HG03108 (cell line): ENCODE results near the gene GLUD2.
"Not testable (repeated sequence)": the region's sequence is repeated elsewhere in the genome, so short reads cannot be mapped to it uniquely, and the experiment has no call there.

ENCODE experiments used
- ATAC-seq: cut with Tn5 transposase; IDR thresholded peaks from one replicate; pipeline ENCODE4 v1.9.1; 2021; ENCODE audit warnings: moderate library complexity; ENCODE audit not compliant: unreplicated experiment

Gene GLUD2

GRCh38 chrX:121047441-121048419 lies at the start of gene GLUD2:
GLUD2 (plus strand) TSS chrX:121047610; CDS start chrX:121047685, 75 bp downstream.
- not testable (repeated sequence) for ATAC-seq

DNA sequence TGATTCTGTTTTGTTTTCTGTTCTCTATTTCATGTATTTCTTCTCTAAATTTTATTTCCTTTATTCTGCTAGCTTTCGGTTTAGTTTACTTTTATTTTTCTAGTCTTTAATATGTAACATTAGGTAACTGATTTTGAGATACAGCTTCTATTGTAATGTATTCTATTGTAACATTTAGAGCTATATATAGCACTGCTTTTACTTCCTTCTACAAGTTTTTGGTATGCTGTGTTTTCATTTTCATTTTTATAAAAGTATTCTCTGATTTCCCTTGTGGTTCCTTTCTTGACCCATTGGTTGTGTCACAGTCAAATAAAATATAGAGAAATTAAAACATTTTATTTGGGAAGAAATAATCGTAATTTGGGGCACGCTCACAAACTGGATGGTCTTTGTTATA lies 48.0 kb upstream of the GLUD2 start:
- ATAC-seq: no peak

GRCh38 chrX:121000589-121000988 lies 46.8 kb upstream of the GLUD2 start:
- ATAC-seq: no peak

GRCh38 chrX:121008920-121009319 lies 38.5 kb upstream of the GLUD2 start:
- no peak for ATAC-seq

- ATAC-seq: no peak
These were observed 37.6 kb upstream of the GLUD2 start for GRCh38 chrX:121009764-121010163.

GRCh38 chrX:121010218-121010617 lies 37.2 kb upstream of the GLUD2 start:
- no peak for ATAC-seq

DNA sequence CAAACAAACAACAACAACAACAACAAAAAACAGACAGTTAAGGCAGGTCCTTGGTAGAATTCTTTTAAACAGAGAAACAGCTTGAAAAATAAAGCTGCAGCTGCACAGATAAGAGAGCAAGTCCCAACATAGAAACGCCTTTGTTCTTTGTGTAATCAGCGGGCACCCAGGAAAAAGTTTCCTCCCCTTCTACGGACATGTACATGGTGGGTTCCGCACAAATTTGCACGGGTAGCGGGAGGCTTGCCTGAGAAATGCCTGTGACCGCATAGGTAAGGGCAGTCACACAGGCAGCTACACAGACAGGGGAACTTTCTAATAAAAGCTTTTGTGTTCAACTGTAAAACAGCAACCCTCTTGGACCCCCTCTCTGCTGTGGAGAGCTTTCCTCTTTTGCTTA lies 36.2 kb upstream of the GLUD2 start:
- ATAC-seq: no peak

DNA sequence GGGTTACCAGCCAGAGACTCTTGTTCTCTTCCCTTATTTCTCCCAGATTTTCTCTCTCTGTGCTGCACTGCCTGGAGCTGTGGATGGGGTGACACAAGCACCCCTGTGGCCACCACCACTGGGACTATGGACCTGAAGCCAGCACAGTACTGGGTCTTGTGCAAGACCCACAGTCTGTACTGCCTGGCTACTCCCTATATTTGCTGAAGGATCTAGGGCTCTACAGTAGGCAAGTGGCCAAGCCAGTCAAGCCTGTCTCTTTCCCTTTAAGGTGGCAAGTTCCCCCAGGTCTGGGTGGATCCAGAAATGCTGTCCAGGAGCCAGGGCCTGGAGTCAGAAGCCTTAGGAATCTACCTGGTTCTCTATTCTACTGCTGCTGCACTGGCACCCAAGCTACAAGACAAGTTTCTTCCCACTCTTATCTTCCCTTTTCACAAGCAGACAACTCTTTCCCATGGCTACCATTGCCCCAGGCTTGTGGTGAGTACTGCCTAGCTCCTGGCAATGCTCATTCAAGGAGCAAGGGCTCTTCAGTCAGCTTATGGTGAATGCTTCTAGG lies 33.4 kb upstream of the GLUD2 start:
- no peak for ATAC-seq

DNA sequence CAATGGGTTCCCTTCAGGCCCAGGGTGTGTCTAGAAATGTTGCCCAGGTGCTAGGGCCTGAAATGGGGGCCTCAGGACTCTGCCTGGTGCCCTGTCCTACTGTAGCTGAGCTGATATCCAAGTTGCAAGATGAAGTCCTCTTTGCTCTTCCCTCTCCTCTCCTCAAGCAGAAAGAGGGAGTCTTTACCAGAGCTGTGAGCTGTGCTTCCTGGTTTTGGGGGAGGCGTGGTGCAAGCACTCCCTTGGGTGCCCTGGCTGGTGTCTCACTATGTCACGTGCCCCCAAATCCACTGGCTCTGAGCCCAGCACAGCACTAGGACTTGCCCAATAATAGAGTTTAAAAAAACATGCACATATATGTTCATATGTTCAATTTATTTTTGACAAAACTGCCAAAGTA lies 32.6 kb upstream of the GLUD2 start:
- no peak for ATAC-seq

GRCh38 chrX:121028419-121028818 lies 19.0 kb upstream of the GLUD2 start:
- no peak for ATAC-seq

- ATAC-seq: no peak
These were observed 17.3 kb upstream of the GLUD2 start for GRCh38 chrX:121030083-121030482.

GRCh38 chrX:121032531-121032930 lies 14.9 kb upstream of the GLUD2 start:
- ATAC-seq: no peak

GRCh38 chrX:121036137-121036536 lies 11.3 kb upstream of the GLUD2 start:
- ATAC-seq: no peak

DNA sequence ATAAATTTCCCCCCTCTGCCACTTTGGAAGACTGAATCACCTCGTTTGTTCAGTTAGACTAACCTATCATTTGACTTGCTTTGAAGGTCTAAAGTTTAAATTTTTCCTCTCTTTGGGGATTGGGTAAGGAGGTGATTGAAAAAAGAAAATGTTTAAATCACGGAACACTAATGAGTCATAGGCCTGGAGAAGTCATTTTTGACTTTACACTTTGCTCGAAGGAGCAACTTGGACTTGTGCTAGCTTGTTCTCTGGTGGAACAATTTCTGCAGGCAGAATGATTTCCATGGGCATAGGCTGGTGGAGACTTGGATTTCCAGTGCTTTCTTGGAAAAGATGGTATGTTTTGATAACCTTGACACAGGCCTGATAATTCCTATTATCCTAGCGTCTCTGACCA lies 10.5 kb upstream of the GLUD2 start:
- no peak for ATAC-seq

DNA sequence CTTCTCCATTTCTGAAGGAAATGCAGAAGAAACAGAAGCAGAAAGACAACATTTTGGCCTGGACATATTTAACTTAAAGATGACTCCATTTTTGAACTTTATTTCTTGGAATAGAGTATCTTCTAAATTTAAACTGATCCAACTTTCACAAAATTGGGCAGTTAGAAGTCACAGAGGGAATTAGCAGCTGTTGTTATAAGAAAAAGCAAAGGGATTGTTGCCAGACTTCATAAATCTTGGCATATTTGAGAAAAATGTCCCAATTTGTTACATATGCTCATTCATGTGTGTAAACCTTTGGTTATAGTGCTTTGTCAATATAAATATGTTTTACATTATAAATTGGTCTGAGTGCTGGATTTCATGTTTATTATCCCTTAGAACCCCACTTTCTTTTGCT lies 3.4 kb downstream of the GLUD2 start:
- ATAC-seq: no peak

GRCh38 chrX:121052122-121052521 lies 4.7 kb downstream of the GLUD2 start:
- ATAC-seq: no peak

GRCh38 chrX:121062289-121062688 lies 14.9 kb downstream of the GLUD2 start:
- no peak for ATAC-seq

- ATAC-seq: no peak
These were observed 17.2 kb downstream of the GLUD2 start for GRCh38 chrX:121064579-121064978.

DNA sequence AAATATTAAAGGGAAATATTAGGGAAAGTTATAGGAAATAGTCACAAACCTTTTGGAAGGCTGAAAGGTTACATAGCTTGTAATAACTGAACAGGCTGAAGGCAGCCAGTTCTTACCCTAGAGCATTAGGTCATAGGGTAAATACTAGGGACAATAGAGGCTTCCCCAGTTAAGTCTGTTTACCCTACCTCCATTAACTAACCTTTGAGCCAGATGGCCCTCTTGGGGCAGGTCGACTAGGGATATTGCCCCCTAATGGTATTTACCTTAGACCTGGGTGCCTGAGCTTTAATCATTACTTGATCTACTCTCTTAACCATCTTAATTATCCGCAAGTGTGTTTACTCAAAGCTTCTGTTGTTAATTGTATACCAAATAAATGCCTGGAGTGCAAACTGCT lies 36.8 kb downstream of the GLUD2 start:
- ATAC-seq: not testable (repeated sequence)

GRCh38 chrX:121084903-121085611 lies 37.6 kb downstream of the GLUD2 start:
- no peak for ATAC-seq

GRCh38 chrX:121085612-121086010 lies 38.2 kb downstream of the GLUD2 start:
- ATAC-seq: no peak

- no peak for ATAC-seq
These were observed 45.6 kb downstream of the GLUD2 start for GRCh38 chrX:121093011-121093410.
